Right hindlimb (tissue), 1 donor: ENCODE data around the gene SIL1.

ENCODE experiments used
- DNase-seq: peaks from one replicate; pipeline ENCODE4 v3.0.0-alpha.2; 2018

The SIL1 gene

DNA sequence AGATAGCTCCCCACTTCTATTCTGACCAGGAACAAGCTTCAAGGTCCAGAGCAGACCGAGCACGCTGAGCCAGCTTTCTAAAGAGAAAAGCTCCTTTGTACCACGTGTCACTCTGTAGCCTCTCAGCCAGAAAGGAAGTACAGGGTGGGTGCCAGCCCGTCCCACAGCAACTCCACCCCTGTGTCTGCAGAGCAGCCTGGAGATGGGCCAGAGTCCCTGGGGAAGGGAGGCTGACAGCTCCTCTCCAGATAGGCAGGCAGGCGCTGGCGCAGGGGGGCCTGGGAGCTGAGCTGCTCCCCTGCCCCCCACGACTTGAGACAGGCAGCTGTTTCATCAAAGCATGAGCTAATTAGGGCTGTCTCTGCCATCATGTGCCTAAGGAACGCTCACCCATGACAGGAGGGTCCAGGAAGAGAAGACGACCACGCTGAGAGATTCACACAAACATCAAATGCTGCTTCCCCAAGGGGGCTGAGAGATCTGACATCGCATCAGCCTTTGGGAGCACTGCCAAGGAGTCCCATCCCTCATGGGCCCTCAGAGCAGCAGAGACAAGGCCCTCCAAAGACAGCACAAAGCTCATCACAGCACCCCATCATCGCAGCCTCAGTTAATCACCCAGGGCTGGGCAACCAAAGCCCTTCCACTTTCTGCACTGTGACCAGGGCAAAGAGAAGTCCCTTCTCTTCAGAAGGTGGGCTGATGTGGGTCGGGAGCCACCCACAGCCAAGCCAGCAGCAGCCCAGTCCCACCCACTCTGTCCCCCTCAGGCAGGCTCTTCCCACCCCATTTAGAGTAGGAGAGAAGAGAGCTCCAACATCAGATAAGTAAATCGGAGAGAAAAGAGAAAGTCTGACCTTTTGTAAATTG is 244.5 kb downstream of the SIL1 start:
- peak; percentile 75 for DNase-seq

DNA sequence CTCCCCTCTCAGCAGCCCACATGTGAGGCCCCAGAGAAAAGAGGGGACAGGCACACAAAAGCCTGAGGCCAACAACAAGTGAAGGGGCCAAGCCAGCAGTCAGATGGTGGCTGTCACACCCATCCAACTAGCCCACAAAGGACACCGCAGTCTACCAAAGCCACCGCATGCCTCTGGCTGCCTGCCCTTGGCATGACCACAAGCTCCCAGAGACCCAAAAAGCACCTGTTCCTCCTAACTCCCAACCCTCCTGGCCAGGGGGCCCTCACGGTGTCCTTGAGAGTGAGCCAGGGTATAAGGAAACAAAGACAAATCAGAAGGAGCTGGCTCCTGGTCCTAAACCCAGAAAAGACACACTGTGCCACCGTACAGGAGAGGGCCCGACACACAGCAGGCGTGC is 245.2 kb downstream of the SIL1 start:
- peak; percentile 47 for DNase-seq

DNA sequence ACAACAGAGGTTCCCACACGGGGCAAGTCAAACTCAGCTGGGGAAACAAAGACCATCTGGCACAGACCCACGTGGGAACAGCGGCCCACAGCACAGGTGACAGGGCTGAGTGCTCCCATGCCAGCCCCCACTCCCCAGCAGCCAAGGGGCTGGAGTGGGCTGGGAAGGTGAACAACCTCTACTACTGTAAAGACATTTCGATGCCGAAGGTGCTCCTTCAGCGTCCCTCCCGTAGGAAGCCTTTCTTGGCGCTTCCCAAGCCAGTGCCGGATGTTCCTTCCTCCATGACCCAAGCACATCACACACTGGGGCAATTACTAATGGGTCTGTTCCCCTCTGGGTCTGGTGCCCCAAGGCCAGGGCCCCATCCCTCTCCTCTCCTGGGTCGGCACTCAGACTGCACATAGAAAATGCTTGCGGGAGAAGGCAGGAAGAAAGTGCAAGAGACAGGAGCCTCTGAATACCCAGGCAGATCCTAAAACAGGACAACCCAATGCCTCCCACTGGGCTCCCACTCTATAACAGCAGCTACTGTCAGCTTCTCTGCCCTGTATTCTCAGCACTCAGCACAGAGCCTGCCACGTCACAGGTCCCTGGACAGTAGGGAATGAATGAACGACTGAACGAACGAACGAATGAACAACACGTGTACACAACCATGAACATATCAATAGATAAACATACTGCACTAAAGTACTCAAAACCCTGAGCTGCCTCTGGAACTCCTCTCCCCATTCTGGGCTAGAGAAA is 246.0 kb downstream of the SIL1 start:
- no peak for DNase-seq

DNA sequence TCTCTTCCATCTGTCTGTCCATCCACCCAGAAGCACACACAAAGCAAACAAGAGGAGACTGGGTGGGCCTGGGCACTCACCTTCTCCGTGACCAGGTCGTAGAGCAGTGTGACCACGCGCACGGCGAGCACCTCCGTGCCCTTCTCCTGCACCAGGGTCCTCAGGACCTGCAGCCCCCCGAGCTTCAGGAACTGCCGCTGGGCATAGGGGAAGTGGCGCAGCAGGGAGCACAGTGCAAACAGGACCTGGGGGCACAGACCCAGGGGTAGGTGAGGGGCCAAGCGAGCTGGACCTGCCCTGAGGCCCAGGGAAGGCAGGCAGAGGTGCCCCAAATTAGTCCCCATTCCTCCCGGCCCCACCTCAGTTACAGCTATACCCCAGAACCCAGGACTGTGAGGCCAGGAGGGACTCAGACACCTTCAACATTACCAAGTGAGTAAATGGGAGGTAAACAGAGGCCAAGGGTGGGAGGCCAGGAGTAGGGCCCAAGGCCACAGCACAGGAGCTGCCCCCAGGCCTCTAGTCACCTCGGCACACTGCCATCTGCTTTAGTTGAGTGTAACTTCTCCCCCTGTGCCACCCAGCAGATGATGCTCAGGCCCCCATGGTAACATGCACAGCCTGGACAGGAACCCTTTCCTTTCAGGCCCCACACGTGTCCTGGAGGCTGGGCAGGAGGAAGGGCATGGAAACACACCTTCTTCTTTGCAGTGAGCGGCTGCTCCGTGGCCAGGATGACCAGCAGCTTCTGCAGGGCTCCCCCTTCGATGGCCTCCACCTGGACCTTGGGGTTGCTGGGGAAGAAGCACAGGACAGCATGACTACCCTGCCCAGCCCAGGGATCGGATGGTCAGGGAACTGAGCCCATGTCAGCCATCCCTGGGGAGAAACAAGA is 246.8 kb downstream of the SIL1 start:
- no peak for DNase-seq

DNA sequence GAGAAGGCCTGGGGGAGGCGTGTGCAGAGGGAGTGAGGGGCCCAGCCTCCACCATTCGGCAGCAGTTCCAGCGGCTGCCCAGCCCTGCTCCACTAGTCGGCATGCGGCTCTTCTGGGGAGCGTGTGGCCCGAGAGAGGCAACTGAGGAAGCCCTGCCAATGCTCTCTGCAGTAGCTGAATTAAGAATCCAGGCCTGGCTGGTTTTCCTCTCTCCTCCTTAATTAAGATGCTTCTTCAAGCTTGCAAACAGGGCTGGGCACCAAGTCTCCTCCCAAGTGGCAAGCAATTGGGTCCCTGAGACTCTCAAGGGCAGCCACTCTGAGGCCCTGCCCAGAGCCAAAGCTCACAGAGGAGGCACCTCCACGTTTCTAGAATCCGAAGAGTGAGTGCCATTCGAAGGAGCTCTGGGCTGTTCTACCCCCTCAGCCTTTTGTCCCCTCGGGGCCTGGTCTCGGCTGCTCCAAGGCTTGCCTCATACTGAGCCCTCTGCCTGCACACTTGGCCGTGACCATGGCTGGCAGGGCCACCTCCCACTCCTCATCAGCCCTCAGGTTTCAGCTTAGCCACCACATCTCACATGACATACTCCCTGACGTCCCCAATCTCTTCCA is 247.6 kb downstream of the SIL1 start:
- DNase-seq = no peak

DNA sequence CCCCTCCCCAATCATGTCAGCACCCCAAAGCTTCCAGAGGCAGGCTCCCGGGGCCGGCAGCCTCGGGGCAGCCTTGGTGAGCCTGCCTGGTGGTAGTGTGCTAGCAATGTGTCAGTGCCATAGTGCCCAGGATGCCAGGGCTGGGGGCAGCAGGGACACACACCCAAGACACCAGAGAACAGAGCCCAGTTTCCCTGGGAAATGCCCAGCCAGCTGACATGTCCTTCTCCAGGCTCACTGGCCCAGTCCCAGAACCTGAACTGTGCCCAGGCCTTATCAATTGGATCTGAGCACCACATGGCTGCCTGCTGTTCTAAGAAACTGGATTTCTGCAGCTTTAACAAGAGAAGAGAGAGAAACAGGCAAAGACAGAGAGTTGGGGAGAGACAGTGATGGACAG is 248.2 kb downstream of the SIL1 start:
- DNase-seq = no peak

DNA sequence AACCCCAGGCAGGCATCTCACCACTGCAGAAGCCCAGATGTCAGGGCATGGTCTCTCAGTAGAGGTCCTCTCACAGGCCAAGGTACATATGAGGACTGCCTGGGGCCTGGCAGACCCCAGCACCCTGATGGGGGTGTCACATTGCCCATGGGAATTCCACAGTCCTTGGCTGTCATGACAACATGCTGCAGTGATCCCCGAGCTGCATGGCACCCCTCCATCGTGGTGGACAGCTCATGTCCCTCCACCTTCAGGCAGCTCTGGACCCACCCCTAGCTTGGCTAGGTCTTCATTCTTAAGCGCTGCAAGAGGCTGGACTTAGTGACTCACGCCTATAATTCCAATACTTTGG is 249.0 kb downstream of the SIL1 start:
- DNase-seq = no peak

DNA sequence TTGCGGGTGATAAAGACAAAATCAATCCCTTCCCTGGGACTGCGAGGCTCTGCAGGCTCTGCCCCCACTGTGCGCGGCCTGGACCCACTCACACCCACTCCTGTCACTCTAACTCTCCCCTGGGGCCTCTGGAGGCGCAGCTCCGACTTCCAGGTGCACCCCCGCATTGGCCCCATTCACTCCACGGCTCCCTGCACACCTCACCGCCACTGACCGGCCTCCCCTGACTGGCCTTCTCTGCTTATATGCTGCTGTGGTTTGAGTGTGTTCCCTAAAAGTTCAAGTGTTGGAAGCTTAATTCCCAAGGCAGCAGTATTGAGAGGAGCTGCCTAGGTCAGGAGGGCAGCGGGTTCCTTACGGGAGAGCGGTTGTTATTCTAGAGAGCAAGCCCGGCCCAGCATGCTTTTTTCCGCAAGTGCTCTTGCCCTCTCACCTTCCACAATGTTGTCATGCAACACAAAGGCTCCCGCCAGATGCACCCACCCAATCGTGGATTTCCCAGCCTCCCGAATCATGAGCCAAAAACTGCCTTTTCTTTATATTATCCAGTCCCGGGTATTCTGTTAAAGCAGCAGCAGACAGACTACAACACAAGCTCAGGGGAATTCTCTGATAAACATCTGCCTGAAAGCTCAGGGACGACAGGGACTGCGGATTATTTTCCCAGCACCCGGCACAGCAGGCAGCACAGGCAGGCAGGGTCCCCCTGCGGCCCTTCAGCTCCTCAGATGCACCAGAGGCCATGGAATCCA is 249.5 kb downstream of the SIL1 start:
- peak; percentile 43 for DNase-seq

DNA sequence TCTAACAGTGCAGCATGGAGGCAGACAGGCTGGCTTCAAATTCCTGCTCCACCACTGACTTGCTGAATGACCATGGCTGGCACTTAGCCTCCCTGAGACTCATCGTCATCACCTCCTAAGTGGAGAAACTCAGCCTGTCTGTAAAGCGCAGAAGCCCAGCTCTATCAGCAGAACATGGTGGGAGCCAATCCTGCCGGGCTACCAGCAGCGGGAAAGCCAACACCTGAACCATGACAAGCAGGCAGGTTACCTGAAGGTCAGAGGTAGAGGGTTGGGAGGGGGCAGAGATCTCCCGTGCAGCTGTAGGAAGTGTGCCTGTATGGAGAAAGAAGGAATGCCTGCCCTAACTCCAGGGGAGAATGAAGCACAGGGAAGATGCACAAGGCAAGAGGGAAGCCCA is 250.4 kb downstream of the SIL1 start:
- no peak for DNase-seq

DNA sequence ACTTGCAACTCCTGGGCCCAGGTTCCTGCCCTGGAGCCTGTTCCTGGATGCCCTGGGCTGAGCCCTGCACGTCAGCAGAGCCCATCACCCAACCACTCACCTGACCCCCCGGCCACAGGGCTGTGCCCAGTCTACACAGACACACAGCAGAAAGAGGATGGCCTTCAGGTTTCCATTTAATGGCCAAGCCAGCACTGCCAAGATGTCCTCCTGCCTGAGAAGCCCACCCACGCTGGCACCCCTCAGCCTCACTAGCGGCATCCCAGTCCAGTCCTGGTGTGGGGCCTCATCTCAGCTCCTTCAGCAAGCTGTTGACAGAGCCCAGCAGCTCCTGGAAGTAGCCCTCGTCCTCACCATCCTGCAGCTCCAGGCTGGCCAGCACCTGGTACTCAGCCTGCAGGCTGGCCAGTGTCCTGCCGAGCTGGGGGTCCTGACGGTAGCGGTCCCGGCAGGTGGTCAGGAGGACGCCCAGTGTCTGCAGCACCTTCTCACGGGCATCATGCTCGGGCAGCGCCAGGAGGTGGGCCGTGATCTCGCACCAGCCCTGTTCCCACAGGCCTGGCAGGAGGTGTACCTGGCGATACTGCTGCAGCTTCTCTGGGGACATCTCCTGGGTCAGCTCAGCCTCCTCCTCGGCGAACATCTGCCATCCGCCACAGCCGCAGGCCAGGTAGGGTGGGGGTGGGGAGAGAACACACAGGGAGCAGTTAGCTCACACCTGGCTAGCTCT is 251.2 kb downstream of the SIL1 start:
- DNase-seq = no peak

DNA sequence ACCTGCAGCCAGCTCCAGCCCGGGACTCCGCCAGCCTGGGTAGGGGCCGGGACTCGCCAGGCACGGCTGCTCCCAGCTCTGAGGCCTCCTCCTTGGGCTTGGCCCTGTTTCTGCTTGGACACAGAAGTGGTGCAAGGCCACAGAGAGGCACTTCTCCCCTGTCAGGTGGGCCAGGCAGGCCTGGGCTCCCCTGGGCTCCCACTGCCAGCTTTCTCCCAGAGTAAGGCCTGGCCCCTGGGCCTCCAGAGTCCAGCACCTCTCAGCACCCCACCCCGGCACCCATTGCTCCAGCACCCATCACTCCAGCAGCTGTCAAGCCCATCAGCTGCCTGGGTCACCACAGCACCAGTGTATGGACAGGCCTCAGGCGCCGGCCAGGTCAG is 251.9 kb downstream of the SIL1 start:
- DNase-seq = peak; percentile 60

DNA sequence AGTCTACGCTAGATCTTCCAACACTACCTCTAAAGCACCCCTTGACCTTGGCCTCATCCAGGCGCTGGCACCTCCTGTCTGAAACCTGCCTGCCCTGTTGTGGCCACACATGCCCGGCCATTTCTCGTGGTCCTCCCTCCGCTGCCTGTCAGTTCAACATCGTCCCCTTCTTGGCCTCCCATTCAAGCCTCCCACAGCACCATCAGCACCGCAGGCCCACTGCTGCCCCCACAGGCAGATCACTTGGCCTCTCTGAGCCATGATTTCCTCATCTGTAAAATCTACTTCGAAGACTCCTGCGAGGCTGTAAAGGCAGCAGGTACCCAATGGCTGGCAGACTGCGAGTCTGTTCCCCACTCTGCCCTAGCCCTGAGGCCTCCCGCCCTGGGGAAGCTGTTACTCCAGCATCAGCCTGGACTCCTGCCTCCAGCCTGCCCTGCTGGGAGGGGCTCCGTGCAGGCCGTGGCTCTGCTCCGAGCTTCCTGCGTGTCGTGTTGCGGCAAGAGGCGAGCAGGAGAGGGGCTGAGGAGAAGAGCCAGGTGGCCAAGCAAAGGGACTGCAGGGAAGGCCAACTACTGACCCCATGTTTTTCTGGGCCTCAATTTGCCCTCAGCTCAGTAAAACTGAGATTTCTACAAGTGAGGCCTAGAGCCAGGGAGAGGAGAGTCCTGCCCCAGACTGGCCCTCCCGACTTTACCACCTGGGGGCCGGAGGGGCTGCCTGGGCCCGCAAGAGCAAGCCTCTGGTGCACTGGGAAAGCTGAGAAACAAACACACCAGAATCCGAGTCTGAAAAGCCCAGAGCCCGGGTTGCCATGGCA is 252.5 kb downstream of the SIL1 start:
- peak; percentile 48 for DNase-seq

DNA sequence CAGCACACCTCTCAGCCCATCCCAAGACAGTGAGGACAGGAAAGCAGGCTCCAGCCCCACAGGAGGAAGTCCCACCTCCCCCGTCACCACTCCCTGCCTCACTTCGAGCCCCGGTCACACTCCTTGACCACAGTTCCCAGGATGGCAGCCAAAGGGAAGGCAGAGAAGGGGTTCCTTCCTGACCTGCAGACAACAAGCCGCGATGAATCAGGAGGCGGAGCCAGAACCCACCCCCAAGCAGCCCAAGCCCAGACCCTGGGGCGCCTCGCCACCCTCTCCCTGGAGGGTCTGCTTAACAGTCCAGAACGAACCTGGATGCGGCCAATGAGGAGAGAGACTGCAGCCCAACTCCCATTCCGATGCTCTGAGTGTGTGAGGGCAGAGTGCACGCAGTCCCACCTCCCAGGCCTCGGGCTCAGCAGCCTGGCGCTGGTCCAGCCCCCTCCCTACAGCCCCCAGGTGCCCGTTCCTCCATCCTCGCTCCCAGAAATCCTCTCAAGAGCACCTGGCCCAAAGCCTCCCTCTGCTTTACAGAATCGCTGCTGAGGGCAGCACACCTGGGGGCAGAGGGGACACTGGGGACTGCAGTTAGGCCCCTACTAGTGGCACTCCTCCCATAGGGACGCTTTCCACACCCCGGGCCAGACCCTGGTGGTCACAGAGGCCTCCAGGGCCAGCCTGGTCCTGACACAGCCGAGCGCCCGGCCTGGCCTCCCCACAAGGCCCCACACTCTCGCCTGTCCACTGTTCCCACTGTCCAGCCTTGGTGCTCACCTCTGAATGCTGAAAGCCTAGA is 253.4 kb downstream of the SIL1 start:
- DNase-seq = no peak

DNA sequence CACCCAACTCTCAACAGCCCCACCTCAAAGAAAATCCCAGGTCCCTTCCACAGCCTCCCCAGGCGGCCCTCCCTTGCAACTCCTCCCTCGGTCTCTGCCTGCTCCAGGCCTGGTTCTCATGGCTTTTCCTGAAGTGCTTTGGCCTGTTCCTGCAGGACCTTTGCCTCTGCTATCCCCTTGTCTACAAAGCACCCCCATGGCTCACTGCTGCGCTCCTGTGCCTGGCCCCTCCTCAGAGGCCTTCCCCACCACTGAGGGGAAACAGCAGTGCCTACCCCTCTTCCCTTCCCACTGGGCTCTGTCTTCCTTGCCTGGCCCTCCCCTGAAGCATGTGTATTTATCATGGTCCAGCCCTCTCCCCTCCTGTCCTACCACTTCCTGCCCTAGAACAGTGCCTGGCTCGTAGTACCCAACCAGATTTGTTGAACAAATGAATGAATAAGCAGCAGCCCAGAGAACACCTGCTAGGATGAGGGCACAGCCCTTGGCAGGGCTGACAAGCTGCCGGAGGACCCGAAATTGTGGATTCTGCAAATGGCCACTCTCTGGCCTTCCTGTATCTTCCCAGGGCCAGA is 254.5 kb downstream of the SIL1 start:
- DNase-seq = no peak

DNA sequence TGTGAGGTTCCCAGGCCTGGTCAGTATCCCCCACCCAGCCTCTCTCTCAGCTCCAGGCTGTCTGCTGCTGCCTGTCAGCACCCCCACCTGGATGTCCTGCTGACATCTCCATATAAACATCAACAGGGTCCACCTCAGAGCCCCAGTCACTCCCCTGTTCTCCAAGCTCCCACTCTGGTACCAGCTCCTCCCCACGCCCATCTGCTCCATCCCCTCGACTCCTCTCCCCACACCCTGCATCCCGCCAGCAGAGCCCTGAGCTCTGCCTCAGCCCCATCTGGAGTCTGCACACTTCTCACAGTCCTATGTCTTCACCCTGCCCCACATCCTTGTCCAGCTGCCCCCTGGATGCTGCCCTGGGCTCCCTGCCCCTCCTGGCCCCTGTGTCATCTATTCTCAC is 255.3 kb downstream of the SIL1 start:
- no peak for DNase-seq

DNA sequence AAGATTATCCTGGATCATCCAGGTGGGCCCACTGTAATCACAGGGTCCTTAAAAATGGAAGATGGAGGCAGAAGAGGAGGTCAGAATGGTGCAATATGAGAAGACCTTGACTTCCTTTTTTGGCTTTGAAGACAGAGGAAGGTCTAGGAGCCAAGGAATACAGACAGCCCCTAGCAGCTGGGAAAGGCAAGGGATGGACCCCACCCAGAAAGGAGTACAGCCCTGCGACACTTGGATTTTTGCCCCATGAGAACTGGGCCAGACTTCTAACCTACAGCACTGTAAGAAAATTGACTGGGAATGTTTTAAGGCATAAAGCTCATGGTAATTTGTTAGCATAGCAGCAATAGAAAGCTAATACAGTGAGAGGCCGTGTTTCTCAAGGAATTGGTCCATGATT is 256.1 kb downstream of the SIL1 start:
- no peak for DNase-seq

DNA sequence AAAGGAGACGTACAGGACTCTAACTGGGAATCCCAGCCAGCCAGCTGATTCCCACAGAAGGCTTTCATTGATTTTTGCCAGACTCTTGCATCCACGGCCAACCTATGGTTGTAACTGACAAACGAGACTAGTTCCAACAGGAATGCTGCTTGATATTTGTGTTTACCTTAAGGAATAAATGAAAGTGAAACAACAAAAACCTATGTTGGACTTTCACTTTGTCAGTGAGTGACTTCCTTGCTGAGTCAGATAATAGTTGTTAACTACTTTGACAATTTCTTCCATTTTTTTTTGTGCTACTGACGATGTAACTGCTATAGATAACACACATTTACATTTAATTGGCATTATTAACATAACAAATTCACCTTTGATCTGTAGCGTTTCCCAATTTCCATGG is 259.6 kb downstream of the SIL1 start:
- DNase-seq = no peak

DNA sequence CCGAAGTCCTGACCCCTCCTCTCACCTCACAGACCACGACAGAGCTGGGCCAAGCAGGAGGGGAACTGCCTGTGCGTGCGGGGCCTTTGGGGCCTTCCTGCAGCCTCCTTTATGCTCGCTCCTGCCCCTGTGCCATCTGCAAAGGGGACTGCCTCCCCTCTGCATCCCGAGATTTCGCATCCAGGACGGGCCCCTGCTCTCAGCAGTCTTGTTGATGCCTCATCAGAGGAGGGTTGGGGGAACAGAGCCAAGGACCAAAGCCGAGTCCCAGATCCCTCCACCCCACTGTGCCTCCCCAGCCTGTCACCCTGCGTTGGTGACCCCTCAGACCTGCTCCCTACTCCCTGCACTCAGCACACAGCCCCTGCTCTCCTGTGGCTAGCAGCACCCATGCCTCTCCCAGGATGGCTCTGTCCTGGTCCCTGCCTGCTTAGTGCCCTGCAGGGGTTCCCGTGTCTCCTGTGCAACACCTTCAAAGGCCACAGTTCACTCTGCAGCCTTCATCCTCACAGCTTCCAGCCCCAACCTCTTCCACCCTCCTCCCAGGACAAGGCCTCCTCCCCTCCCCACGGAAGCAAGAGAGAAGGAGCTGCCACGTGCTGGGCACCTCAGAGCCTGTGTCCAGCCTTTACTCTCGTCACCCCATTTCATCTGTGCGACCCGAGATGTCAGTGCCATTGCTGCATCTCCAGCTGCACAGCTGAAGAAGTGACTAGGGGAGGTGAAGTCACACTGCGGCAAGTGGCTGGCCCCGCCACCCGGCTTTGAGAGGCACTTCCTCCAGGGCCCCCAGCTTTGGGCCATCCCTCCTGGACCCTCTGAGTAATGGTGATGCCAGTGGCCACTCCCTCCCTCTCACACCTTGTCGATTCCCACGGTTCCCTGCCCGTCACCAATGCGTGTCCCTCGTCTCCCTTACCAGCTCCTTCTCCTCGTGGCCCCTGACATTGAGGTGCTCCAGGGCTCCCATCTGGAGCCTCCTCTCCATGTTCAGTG is 260.5 kb downstream of the SIL1 start:
- no peak for DNase-seq
